ENCODE results near the gene CNTNAP2.

- TF ChIP-seq EZH2 (IDR thresholded peaks at IDR 0.05; ENCODE audit: insufficient read depth, poor library complexity, severe bottlenecking) (no peak), EZH2phosphoT487 (IDR thresholded peaks at IDR 0.05; ENCODE audit: insufficient read depth, low read depth) (no peak)
Observed at GRCh38 chr7:148468700-148469098, 2352.1 kb downstream of the CNTNAP2 start.

Measured in GM23248 (cell line).